ENCODE measurements around the gene NEMP1. TPM values are rescaled to one million over a fixed set of nuclear protein-coding genes. Genes with fewer than 3 reads are reported as not detected.

Gene NEMP1
- total RNA-seq, 1 donor from 2014 or later = 32.0 TPM

DNA sequence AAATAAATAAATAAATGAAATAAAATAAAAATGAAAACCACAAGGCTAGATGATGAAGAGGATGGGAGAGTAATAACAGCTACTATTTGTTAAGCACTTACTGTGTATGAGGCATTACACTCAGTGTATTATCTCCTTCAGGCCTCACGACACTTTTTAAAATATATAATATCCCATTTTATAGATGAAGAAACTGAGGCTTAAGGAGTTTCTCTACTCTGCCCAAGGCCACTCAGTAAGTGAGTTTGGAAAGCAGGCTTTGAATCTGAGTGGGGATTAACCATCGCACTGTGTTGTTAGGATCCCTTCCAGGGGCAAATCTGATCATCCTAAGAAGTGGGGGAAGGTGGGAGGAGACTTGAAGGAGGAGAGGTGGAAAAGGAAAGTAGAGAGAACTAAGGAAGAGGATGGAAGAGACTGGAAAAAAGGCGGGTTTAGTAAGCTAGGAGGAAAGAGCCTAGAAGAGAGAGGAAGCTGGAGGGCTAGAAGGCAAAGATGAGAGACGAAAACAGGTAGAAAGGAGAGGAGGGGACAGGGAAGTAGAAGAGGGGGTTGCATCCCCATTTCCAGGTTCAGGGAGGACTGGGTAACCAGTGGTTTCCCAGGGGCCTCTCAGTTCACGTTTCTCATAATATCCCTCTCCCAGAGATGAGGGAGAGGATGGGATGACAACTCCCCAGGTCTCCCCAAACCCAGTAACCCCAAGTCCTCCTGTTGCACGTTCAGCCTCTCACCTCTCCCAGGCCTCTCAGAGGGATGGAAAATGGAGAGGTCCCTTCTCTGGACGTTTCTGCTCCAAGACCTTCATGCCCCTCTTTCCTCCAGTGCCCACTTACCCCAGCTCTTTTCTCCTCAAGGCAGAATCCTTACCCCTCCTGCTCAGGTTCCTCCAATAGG lies 30.9 kb upstream of the NEMP1 start:
- Mint-ChIP-seq H3K36me3 (peaks cover 10% of the 10 kb centered on the region), H3K4me3 (peak overlapping the region; percentile 96), H3K27me3 (peaks cover 4% of the 10 kb centered on the region), H3K27ac (peak overlapping the region; percentile 99), H3K9me3 (no peaks in the 10 kb centered on the region), H3K4me1 (ENCODE audit: unreplicated experiment) (peaks cover 31% of the 10 kb centered on the region)
- TF ChIP-seq, protein P1, sequence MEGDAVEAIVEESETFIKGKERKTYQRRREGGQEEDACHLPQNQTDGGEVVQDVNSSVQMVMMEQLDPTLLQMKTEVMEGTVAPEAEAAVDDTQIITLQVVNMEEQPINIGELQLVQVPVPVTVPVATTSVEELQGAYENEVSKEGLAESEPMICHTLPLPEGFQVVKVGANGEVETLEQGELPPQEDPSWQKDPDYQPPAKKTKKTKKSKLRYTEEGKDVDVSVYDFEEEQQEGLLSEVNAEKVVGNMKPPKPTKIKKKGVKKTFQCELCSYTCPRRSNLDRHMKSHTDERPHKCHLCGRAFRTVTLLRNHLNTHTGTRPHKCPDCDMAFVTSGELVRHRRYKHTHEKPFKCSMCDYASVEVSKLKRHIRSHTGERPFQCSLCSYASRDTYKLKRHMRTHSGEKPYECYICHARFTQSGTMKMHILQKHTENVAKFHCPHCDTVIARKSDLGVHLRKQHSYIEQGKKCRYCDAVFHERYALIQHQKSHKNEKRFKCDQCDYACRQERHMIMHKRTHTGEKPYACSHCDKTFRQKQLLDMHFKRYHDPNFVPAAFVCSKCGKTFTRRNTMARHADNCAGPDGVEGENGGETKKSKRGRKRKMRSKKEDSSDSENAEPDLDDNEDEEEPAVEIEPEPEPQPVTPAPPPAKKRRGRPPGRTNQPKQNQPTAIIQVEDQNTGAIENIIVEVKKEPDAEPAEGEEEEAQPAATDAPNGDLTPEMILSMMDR (conservative IDR thresholded peaks at IDR 0.05) = no peak
- no peak for DNase-seq (ENCODE audit: extremely low spot score, unreplicated experiment)

DNA sequence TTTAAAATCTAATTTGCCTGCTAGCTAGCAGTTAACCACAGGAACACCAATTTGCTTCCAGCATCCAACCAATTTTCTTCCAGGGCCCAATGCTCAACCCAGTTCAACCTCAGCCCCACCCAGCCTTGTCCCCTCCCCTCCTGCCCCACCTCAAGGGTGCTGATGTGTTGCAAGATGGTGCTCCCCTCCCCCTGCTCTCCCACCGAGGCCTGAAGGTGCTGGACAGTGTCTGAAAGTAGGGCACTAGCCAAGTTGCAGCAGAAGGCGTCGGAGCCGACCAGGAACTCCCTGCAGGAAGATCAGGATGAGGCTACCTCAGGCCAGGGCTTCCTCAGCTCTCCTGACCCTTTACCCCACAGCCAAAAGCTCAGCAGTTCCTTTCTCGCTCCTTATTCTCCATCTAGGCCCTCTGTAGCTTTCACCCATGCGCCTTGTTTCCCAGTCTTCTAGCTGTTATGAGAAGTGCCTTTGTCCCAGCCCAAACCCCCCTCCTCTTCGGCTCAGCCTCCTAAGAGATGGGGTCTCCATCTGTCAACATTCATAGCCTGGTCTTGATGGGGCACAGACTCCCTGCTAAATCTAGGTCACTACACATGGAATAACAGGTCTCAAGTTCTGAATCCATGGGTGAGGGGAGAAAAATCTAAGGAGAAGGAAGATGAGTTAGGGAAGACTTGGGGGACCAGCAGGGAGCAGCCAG lies 29.0 kb upstream of the NEMP1 start:
- peaks cover 4% of the 10 kb centered on the region for H3K27me3 Mint-ChIP-seq
- DNase-seq (ENCODE audit: extremely low spot score, unreplicated experiment) = no peak
- TF ChIP-seq, protein P1 (conservative IDR thresholded peaks at IDR 0.05) = no peak
- peak overlapping the region; percentile 55 for H3K27ac Mint-ChIP-seq
- H3K4me3 Mint-ChIP-seq = peak overlapping the region; percentile 26
- H3K4me1 Mint-ChIP-seq (ENCODE audit: unreplicated experiment) = peaks cover 28% of the 10 kb centered on the region
- no peaks in the 10 kb centered on the region for H3K9me3 Mint-ChIP-seq
- peaks cover 10% of the 10 kb centered on the region for H3K36me3 Mint-ChIP-seq

DNA sequence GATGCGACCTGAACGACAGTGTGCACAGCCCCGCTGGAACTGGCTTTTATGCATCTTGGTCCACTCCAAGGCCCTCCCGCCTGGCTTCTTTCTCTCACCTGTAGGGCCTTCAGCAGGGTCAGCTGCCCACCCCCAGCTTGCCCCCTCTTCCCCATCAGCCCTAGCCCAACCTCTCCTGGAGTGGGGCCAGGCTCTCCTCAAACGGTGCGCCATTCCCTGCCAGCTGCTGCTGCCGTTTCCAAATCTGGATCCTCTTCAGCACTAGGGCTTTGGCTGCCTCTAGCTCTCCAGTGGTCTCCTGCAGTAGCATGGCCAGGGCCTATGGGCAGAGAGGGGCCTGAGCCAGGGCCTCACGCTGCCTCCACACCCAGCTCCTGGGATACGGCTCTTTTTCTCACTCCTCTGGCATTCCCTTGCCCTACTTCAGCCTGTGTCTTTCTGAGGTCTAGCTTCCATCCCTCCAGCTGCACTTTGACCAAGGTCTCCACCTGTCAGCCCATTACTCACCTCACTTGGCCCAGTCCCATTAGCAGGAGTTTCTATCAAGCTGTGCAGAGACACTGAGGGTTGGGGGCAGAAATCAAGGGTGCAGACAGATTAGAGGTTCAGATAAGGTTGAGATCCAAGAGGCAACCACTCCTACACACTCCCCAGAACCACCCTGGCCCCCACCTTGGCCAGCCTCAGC lies 27.6 kb upstream of the NEMP1 start:
- H3K27me3 Mint-ChIP-seq = no peaks in the 10 kb centered on the region
- peaks cover 10% of the 10 kb centered on the region for H3K36me3 Mint-ChIP-seq
- TF ChIP-seq, protein P1 (conservative IDR thresholded peaks at IDR 0.05) = no peak
- H3K27ac Mint-ChIP-seq = peak overlapping the region; percentile 9
- H3K4me1 Mint-ChIP-seq (ENCODE audit: unreplicated experiment) = peaks cover 15% of the 10 kb centered on the region
- DNase-seq (ENCODE audit: extremely low spot score, unreplicated experiment) = no peak
- H3K4me3 Mint-ChIP-seq = no peak overlapping the region
- no peaks in the 10 kb centered on the region for H3K9me3 Mint-ChIP-seq

DNA sequence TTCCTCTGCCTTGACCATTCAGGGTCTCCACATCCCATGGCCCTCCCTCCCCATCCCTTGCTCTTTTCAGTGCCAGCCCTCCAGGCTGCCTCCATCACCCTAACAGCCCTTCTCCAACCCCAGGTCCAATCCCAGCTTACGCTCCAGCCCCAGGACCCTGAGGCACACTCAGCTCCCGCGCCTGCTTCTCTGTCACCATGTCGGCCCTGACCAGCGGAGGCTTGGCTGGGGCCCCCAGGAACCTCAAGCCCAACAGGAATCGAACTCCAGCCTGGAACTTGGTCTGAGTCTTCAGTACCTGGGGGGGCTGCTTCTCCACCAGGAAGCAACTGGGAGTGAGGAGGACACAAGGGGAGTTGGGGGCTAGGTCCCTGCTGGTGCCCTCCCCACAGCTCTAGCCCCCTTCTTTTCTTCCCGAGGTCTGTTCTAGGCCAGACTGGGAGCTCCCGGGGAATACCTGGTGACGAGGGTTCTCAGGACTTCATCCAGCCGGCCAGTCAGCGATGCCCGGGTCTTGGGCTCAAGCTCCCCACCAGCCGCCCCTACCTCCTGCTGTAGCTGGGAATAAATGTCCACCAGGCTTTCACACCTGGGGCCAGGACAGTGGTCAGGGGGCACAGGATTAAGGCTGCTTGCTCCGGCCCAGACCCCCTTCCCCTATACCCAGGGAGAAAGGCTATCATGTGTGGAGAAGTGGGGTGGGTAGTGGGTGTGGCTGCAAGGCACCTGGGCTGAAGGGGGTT lies 26.6 kb upstream of the NEMP1 start:
- peaks cover 18% of the 10 kb centered on the region for H3K4me1 Mint-ChIP-seq (ENCODE audit: unreplicated experiment)
- DNase-seq (ENCODE audit: extremely low spot score, unreplicated experiment) = no peak
- no peaks in the 10 kb centered on the region for H3K27me3 Mint-ChIP-seq
- H3K9me3 Mint-ChIP-seq = no peaks in the 10 kb centered on the region
- H3K4me3 Mint-ChIP-seq = no peak overlapping the region
- TF ChIP-seq, protein P1 (conservative IDR thresholded peaks at IDR 0.05) = no peak
- peaks cover 10% of the 10 kb centered on the region for H3K36me3 Mint-ChIP-seq
- H3K27ac Mint-ChIP-seq = no peak overlapping the region

DNA sequence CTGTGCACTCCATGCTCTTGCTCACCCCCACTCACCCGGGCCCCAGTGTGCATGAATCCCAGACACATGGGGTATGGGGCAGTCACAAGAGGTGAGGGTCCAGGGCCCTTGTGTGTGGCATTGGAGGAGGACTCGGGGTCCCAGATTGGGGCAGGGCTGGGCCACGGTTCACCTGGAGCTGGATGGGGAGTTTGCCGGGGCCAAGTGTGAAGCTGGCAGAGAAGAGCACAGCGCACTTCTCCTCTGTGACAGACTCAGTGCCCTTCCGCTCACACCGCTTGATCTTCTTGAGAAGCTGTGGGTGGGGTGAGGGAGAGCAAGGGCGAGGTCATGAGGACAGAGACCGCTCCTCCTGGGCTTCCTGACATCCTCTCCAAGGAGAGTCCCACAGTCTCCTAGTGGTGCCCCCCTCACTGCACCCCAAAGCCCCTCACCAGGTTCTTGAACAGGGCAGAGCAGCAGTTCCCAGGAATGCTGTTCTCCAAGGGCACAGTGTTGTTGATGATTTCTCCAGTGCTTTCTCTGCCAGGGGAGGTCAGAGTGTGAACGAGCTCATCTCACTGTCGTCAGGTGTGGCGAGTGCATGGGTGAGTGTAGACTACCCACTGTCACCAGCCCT lies 25.8 kb upstream of the NEMP1 start:
- Mint-ChIP-seq H3K27me3 (no peaks in the 10 kb centered on the region), H3K36me3 (peaks cover 15% of the 10 kb centered on the region), H3K9me3 (no peaks in the 10 kb centered on the region)

More for the DNA sequence above, 25.8 kb upstream of the NEMP1 start:
- Mint-ChIP-seq H3K27ac (no peak overlapping the region), H3K4me3 (no peak overlapping the region), H3K4me1 (ENCODE audit: unreplicated experiment) (peaks cover 15% of the 10 kb centered on the region)
- no peak for DNase-seq (ENCODE audit: extremely low spot score, unreplicated experiment)
- TF ChIP-seq, protein P1 (conservative IDR thresholded peaks at IDR 0.05) = no peak

All from type B pancreatic cell (in vitro differentiated cells).